ENCODE data around the gene SMG1. TPM values are rescaled to one million over a fixed set of nuclear protein-coding genes. Genes with fewer than 3 reads are reported as not detected.
A peak's percentile ranks its signal among the peaks of the same experiment; 100 is the strongest.

SMG1 gene
- total RNA-seq, 2 experiments from 2014 or later = 85.1 to 91.8 TPM

- Mint-ChIP-seq H3K4me1 (ENCODE audit: low read depth) (peaks cover 45% of the 10 kb centered on the region), H3K9me3 (no peaks in the 10 kb centered on the region), H3K4me3 (no peak overlapping the region), H3K27me3 (peaks cover 2% of the 10 kb centered on the region), H3K27ac (peak overlapping the region; percentile 92), H3K36me3 (peaks cover 35% of the 10 kb centered on the region)
- intact Hi-C loops (cut with micrococcal nuclease) = loop anchor here (5.0 kb wide), 2 partner anchors 33 to 718 kb away; partner anchors contain the start of genes CCP110 and GDE1
- ChIA-PET CTCF (interaction anchor here (0.7 to 1.3 kb wide), 4 partner anchors 9 to 128 kb away, joined by 3 to 5 read pairs (median 4); no protein-coding TSS in a partner anchor), POLR2A (interaction anchor here (0.6 to 7.2 kb wide), 3 partner anchors 14 to 33 kb away, joined by 3 to 126 read pairs (median 4); partner anchors contain the start of gene RPS15A)
- no peak for DNase-seq
Measured at GRCh38 chr16:18803569-18804462, 122.4 kb downstream of the SMG1 start.

- H3K27me3 Mint-ChIP-seq = peaks cover 2% of the 10 kb centered on the region
- ChIA-PET POLR2A (interaction anchor here (1.4 to 7.2 kb wide), 2 partner anchors 13 to 34 kb away, joined by 4 to 126 read pairs; partner anchors contain the start of gene RPS15A), CTCF (interaction anchor here (0.6 to 4.6 kb wide), 8 partner anchors 14 to 164 kb away, joined by 3 to 90 read pairs (median 8); partner anchors contain the start of gene RPS15A)
- no peaks in the 10 kb centered on the region for H3K9me3 Mint-ChIP-seq
- intact Hi-C loops (cut with micrococcal nuclease) = loop anchor here (5.0 kb wide), 2 partner anchors 34 to 719 kb away; partner anchors contain the start of genes CCP110 and GDE1
- H3K4me1 Mint-ChIP-seq (ENCODE audit: low read depth) = peaks cover 51% of the 10 kb centered on the region
- peak overlapping the region; percentile 92 for H3K27ac Mint-ChIP-seq
- peaks cover 29% of the 10 kb centered on the region for H3K36me3 Mint-ChIP-seq
- peak overlapping the region; percentile 98 for H3K4me3 Mint-ChIP-seq
- DNase-seq = no peak
Measured at GRCh38 chr16:18802767-18803343, 123.4 kb downstream of the SMG1 start.

- intact Hi-C loops (cut with micrococcal nuclease) = loop anchor here (1.0 to 5.0 kb wide), 7 partner anchors 11 to 721 kb away; partner anchors contain the start of genes CCP110, COQ7, GDE1 and RPS15A
- H3K9me3 Mint-ChIP-seq = no peaks in the 10 kb centered on the region
- H3K4me1 Mint-ChIP-seq (ENCODE audit: low read depth) = peaks cover 57% of the 10 kb centered on the region
- H3K36me3 Mint-ChIP-seq = peaks cover 33% of the 10 kb centered on the region
- H3K27me3 Mint-ChIP-seq = peaks cover 2% of the 10 kb centered on the region
- peak; percentile 99 for DNase-seq
- ChIA-PET CTCF (interaction anchor here (0.6 to 4.6 kb wide), 25 partner anchors 9 to 275 kb away, joined by 3 to 90 read pairs (median 5); partner anchors contain the start of gene RPS15A), POLR2A (interaction anchor here (0.7 to 7.2 kb wide), 5 partner anchors 12 to 124 kb away, joined by 3 to 126 read pairs (median 7); partner anchors contain the start of genes RPS15A and SMG1)
- peak within 1 kb of the TSS; percentile 98 for H3K4me3 Mint-ChIP-seq
- peak within 1 kb of the TSS; percentile 95 for H3K27ac Mint-ChIP-seq
Measured at GRCh38 chr16:18801145-18801972, 124.8 kb downstream of the SMG1 start, which contains the start of gene ARL6IP1. TSS of gene ARL6IP1 (minus strand) at chr16:18801549. CDS start at chr16:18801466, 83 bp downstream.

GRCh38 chr16:18800775-18801144 lies 125.4 kb downstream of the SMG1 start:
- ChIA-PET POLR2A (interaction anchor here (7.2 kb wide), 1 partner anchor 11 kb away, joined by 126 read pairs; the partner anchor contains the start of gene RPS15A), CTCF (interaction anchor here (0.6 to 4.6 kb wide), 6 partner anchors 9 to 154 kb away, joined by 4 to 90 read pairs (median 7); partner anchors contain the start of gene RPS15A)
- Mint-ChIP-seq H3K27me3 (peaks cover 2% of the 10 kb centered on the region), H3K36me3 (peaks cover 34% of the 10 kb centered on the region), H3K9me3 (no peaks in the 10 kb centered on the region), H3K27ac (peak overlapping the region; percentile 95), H3K4me3 (peak overlapping the region; percentile 98), H3K4me1 (ENCODE audit: low read depth) (peaks cover 55% of the 10 kb centered on the region)
- intact Hi-C loops (cut with micrococcal nuclease) = loop anchor here (1.0 to 5.0 kb wide), 7 partner anchors 10 to 722 kb away; partner anchors contain the start of genes CCP110, COQ7, GDE1 and RPS15A
- DNase-seq = no peak

GRCh38 chr16:18800293-18800692 lies 125.9 kb downstream of the SMG1 start:
- ChIA-PET POLR2A (interaction anchor here (1.7 to 7.2 kb wide), 2 partner anchors 11 to 17 kb away, joined by 4 to 126 read pairs; partner anchors contain the start of gene RPS15A), CTCF (interaction anchor here (1.3 to 4.6 kb wide), 2 partner anchors 10 to 11 kb away, joined by 5 to 90 read pairs; partner anchors contain the start of gene RPS15A)
- peak overlapping the region; percentile 98 for H3K4me3 Mint-ChIP-seq
- peaks cover 53% of the 10 kb centered on the region for H3K4me1 Mint-ChIP-seq (ENCODE audit: low read depth)
- intact Hi-C loops (cut with micrococcal nuclease) = loop anchor here (2.0 to 5.0 kb wide), 4 partner anchors 13 to 722 kb away; partner anchors contain the start of genes CCP110, COQ7 and GDE1
- peaks cover 34% of the 10 kb centered on the region for H3K36me3 Mint-ChIP-seq
- no peaks in the 10 kb centered on the region for H3K9me3 Mint-ChIP-seq
- peaks cover 2% of the 10 kb centered on the region for H3K27me3 Mint-ChIP-seq
- no peak for DNase-seq
- H3K27ac Mint-ChIP-seq = peak overlapping the region; percentile 95

- intact Hi-C loops (cut with micrococcal nuclease) = no loop called here
- peaks cover 36% of the 10 kb centered on the region for H3K36me3 Mint-ChIP-seq
- peaks cover 47% of the 10 kb centered on the region for H3K4me1 Mint-ChIP-seq (ENCODE audit: low read depth)
- peaks cover 2% of the 10 kb centered on the region for H3K27me3 Mint-ChIP-seq
- H3K27ac Mint-ChIP-seq = peak overlapping the region; percentile 34
- no peaks in the 10 kb centered on the region for H3K9me3 Mint-ChIP-seq
- ChIA-PET CTCF (interaction anchor here (4.6 kb wide), 1 partner anchor 10 kb away, joined by 90 read pairs; the partner anchor contains the start of gene RPS15A), POLR2A (interaction anchor here (1.7 to 7.2 kb wide), 2 partner anchors 10 to 16 kb away, joined by 4 to 126 read pairs; partner anchors contain the start of gene RPS15A)
- H3K4me3 Mint-ChIP-seq = peak overlapping the region; percentile 98
- DNase-seq = no peak
Measured at GRCh38 chr16:18799500-18799899, 126.7 kb downstream of the SMG1 start.

- intact Hi-C loops (cut with micrococcal nuclease) = no loop called here
- Mint-ChIP-seq H3K36me3 (peaks cover 46% of the 10 kb centered on the region), H3K27me3 (peaks cover 2% of the 10 kb centered on the region), H3K4me1 (ENCODE audit: low read depth) (peaks cover 33% of the 10 kb centered on the region), H3K4me3 (no peak overlapping the region), H3K9me3 (no peaks in the 10 kb centered on the region), H3K27ac (no peak overlapping the region)
- no peak for DNase-seq
- POLR2A ChIA-PET = interaction anchor here (7.2 kb wide), 1 partner anchor 8 kb away, joined by 126 read pairs; the partner anchor contains the start of gene RPS15A
- CTCF ChIA-PET = no interaction called here
Measured at GRCh38 chr16:18797746-18798145, 128.5 kb downstream of the SMG1 start.

- CTCF ChIA-PET = no interaction called here
- POLR2A ChIA-PET = interaction anchor here (0.6 kb wide), 1 partner anchor 9 kb away, joined by 3 read pairs; no protein-coding TSS in a partner anchor
- H3K4me3 Mint-ChIP-seq = no peak overlapping the region
- peaks cover 30% of the 10 kb centered on the region for H3K4me1 Mint-ChIP-seq (ENCODE audit: low read depth)
- no peak overlapping the region for H3K27ac Mint-ChIP-seq
- H3K36me3 Mint-ChIP-seq = peaks cover 48% of the 10 kb centered on the region
- H3K27me3 Mint-ChIP-seq = peaks cover 1% of the 10 kb centered on the region
- no peaks in the 10 kb centered on the region for H3K9me3 Mint-ChIP-seq
- DNase-seq = no peak
- intact Hi-C loops (cut with micrococcal nuclease) = no loop called here
Measured at GRCh38 chr16:18796377-18796776, 129.8 kb downstream of the SMG1 start.

- H3K27ac Mint-ChIP-seq = no peak overlapping the region
- DNase-seq = no peak
- CTCF ChIA-PET = interaction anchor here (8.4 kb wide), 1 partner anchor 8 kb away, joined by 90 read pairs; the partner anchor contains the start of gene ARL6IP1
- H3K4me3 Mint-ChIP-seq = no peak overlapping the region
- intact Hi-C loops (cut with micrococcal nuclease) = no loop called here
- POLR2A ChIA-PET = interaction anchor here (7.0 kb wide), 1 partner anchor 9 kb away, joined by 126 read pairs; the partner anchor contains the start of gene ARL6IP1
- H3K9me3 Mint-ChIP-seq = no peaks in the 10 kb centered on the region
- H3K36me3 Mint-ChIP-seq = peaks cover 57% of the 10 kb centered on the region
- no peaks in the 10 kb centered on the region for H3K27me3 Mint-ChIP-seq
- peaks cover 20% of the 10 kb centered on the region for H3K4me1 Mint-ChIP-seq (ENCODE audit: low read depth)
Measured at GRCh38 chr16:18792836-18793433, 133.3 kb downstream of the SMG1 start.
